SK-N-SH (cell line): ENCODE results near the gene GALNTL6. TPM values are rescaled to one million over a fixed set of nuclear protein-coding genes. Genes with fewer than 3 reads are reported as not detected.

Experiments
- CTCF ChIA-PET: fragments of 300-600, 350-600 bp; formaldehyde crosslinking; extraction: SDS; loops from one replicate; lab custom pipeline; 2021; lab: Yijun Ruan, JAX
- POLR2A ChIA-PET: fragments of 350-600 bp; sonication (Branson Sonifier 250); formaldehyde crosslinking; extraction: SDS; loops from one replicate; lab custom pipeline; 2020; ENCODE audit warnings: antibody characterized with exemption, inconsistent platforms; lab: Yijun Ruan, JAX
- DNase-seq: peaks from one replicate; pipeline ENCODE4 v3.0.0; 2012
- H2AFZ ChIP-seq: fragments of 200-600 bp; sonication (generic); 2 replicates; pipeline ENCODE4 v1.8.1; 2016; ENCODE audit warnings: antibody characterized with exemption, mild to moderate bottlenecking, low read depth
- H3F3A ChIP-seq: fragments of 200-600 bp; sonication (generic); replicated peaks from 2 replicates; pipeline ENCODE3; 2016; ENCODE audit warnings: antibody characterized with exemption, mild to moderate bottlenecking; ENCODE audit not compliant: insufficient read depth
- H3K27ac ChIP-seq, 2 experiments: fragments of 200-500 bp in 1 of 2; fragments of 200-600 bp in 1 of 2; sonication (Bioruptor generic) in 1 of 2; sonication (generic), shearing (Covaris generic) in 1 of 2; 2 replicates each; pipeline versions ENCODE4 v1.5.1 to v1.6.1; 2014 to 2016; ENCODE audit warnings: low read depth in 2 of 2, inconsistent platforms in 1 of 2, low read length in 1 of 2, mild to moderate bottlenecking in 1 of 2, mixed read lengths in 1 of 2
- H3K27me3 ChIP-seq: fragments of 200-600 bp; sonication (generic), shearing (Covaris generic); 2 replicates; pipeline ENCODE4 v1.6.1; 2016; ENCODE audit warnings: mixed run types; ENCODE audit not compliant: insufficient read depth
- H3K36me3 ChIP-seq, 2 experiments: fragments of 200-500 bp in 1 of 2; fragments of 200-600 bp in 1 of 2; sonication (Bioruptor generic) in 1 of 2; sonication (generic) in 1 of 2; replicated peaks in 1 of 2; 2 replicates each; pipeline versions ENCODE3 to v1.5.1; 2014 to 2016; ENCODE audit warnings: low read length in 1 of 2, mild to moderate bottlenecking in 1 of 2; ENCODE audit not compliant: insufficient read depth in 2 of 2, control insufficient read depth in 1 of 2
- H3K4me1 ChIP-seq, 2 experiments: fragments of 200-500 bp in 1 of 2; fragments of 200-600 bp in 1 of 2; sonication (Bioruptor generic) in 1 of 2; sonication (generic), shearing (Covaris generic) in 1 of 2; 2 replicates each; pipeline versions ENCODE4 v1.5.1 to v1.6.1; 2014 to 2016; ENCODE audit warnings: low read depth in 1 of 2, low read length in 1 of 2, mixed run types in 1 of 2; ENCODE audit not compliant: insufficient read depth in 2 of 2, control insufficient read depth in 1 of 2
- H3K4me2 ChIP-seq: fragments of 200-600 bp; sonication (generic), shearing (Covaris generic); 2 replicates; pipeline ENCODE4 v1.6.1; 2017; ENCODE audit warnings: mixed run types
- H3K4me3 ChIP-seq, 2 experiments: fragments of 200-500 bp in 1 of 2; fragments of 200-600 bp in 1 of 2; sonication (Bioruptor generic) in 1 of 2; sonication (generic), shearing (Covaris generic) in 1 of 2; 2 replicates each; pipeline versions ENCODE4 v1.5.1 to v1.8.1; 2014 to 2016; ENCODE audit warnings: low read depth in 2 of 2, inconsistent platforms in 1 of 2, low read length in 1 of 2, mild to moderate bottlenecking in 1 of 2, mixed read lengths in 1 of 2, moderate library complexity in 1 of 2
- H3K79me2 ChIP-seq: fragments of 200-600 bp; sonication (generic); 2 replicates; pipeline ENCODE4 v1.8.1; 2017; ENCODE audit warnings: mild to moderate bottlenecking; ENCODE audit not compliant: insufficient read depth
- H3K9ac ChIP-seq: fragments of 200-600 bp; sonication (generic); 2 replicates; pipeline ENCODE4 v1.6.1; 2017; ENCODE audit warnings: mixed run types
- H3K9me2 ChIP-seq: fragments of 200-600 bp; sonication (generic); 2 replicates; pipeline ENCODE4 v1.6.1; 2017; ENCODE audit warnings: mixed run types
- H3K9me3 ChIP-seq: fragments of 200-600 bp; sonication (generic); 2 replicates; pipeline ENCODE4 v1.6.1; 2017; ENCODE audit warnings: mixed run types, mild to moderate bottlenecking, moderate library complexity
- H4K20me1 ChIP-seq: fragments of 200-600 bp; sonication (generic); 2 replicates; pipeline ENCODE4 v1.6.1; 2017; ENCODE audit warnings: mild to moderate bottlenecking, mixed run types; ENCODE audit not compliant: insufficient read depth
- CHD2 ChIP-seq: fragments of 150-350 bp; IDR thresholded peaks from 2 replicates; pipeline ENCODE4 v1.6.1; 2018; ENCODE audit warnings: low read length; ENCODE audit not compliant: partially characterized antibody
- FOXJ3 ChIP-seq: sonication (generic); formaldehyde crosslinking; IDR thresholded peaks from 2 replicates; pipeline ENCODE4 v1.5.1; 2020; ENCODE audit warnings: mild to moderate bottlenecking, missing genetic modification reagents
- FOXM1 ChIP-seq: IDR thresholded peaks from 2 replicates; pipeline ENCODE4 v1.4.0; 2012; ENCODE audit warnings: low read depth, mild to moderate bottlenecking
- GABPA ChIP-seq: IDR thresholded peaks from 2 replicates; pipeline ENCODE4 v1.4.0; 2012; ENCODE audit warnings: low read depth, mild to moderate bottlenecking
- GATA2 ChIP-seq: sonication (generic); formaldehyde crosslinking; IDR thresholded peaks from 2 replicates; pipeline ENCODE4 v1.5.0; 2020; ENCODE audit warnings: mild to moderate bottlenecking, missing genetic modification reagents
- MEF2A ChIP-seq: IDR thresholded peaks from 2 replicates; pipeline ENCODE4 v1.4.0; 2012; ENCODE audit warnings: low read depth, borderline replicate concordance
- MXI1 ChIP-seq: IDR thresholded peaks from 2 replicates; pipeline ENCODE4 v1.6.1; 2012; ENCODE audit warnings: mild to moderate bottlenecking, low read depth, low read length, improper control_type of control experiment
- NRF1 ChIP-seq: IDR thresholded peaks from 2 replicates; pipeline ENCODE4 v1.6.1; 2012; ENCODE audit warnings: low read depth, mild to moderate bottlenecking, low read length
- POLR2AphosphoS5 ChIP-seq: IDR thresholded peaks from 2 replicates; pipeline ENCODE4 v1.6.1; 2012; ENCODE audit warnings: low read depth, low read length
- RAD21 ChIP-seq: IDR thresholded peaks from 2 replicates; pipeline ENCODE4 v1.6.1; 2012; ENCODE audit warnings: mild to moderate bottlenecking, low read length
- RFX5 ChIP-seq: IDR thresholded peaks from 2 replicates; pipeline ENCODE4 v1.6.1; 2012; ENCODE audit warnings: mild to moderate bottlenecking, improper control_type of control experiment, low read length
- RXRA ChIP-seq: IDR thresholded peaks from 2 replicates; pipeline ENCODE4 v1.4.0; 2012; ENCODE audit warnings: low read depth, mild to moderate bottlenecking, borderline replicate concordance
- SIN3A ChIP-seq: IDR thresholded peaks from 2 replicates; pipeline ENCODE4 v1.6.1; 2012; ENCODE audit warnings: low read depth, mild to moderate bottlenecking, low read length, moderate library complexity, borderline replicate concordance
- SMC3 ChIP-seq: IDR thresholded peaks from 2 replicates; pipeline ENCODE4 v1.6.1; 2012; ENCODE audit warnings: low read depth, low read length, improper control_type of control experiment
- TAF1 ChIP-seq: IDR thresholded peaks from 2 replicates; pipeline ENCODE4 v1.6.1; 2012; ENCODE audit warnings: low read depth, mild to moderate bottlenecking, low read length, moderate library complexity, borderline replicate concordance
- polyA plus RNA-seq, 3 experiments: library from polyadenylated mRNA; depleted of rRNA; stranded (reverse); fragments of >200 nt; gene quantifications; 2 replicates each; pipeline ENCODE4 v1.2.3, GENCODE V29; 2012
- TF ChIP-seq, protein P1 (sequence below): fragments of 150-350 bp; IDR thresholded peaks from 2 replicates; pipeline ENCODE4 v1.6.1; 2017; ENCODE audit warnings: antibody characterized with exemption, low read length, low read depth, borderline replicate concordance
- TF ChIP-seq, protein P2 (sequence below): IDR thresholded peaks from 2 replicates; pipeline ENCODE4 v1.6.1; 2012; ENCODE audit warnings: mild to moderate bottlenecking, low read depth, low read length, moderate library complexity
- TF ChIP-seq, protein P3 (sequence below): IDR thresholded peaks from 2 replicates; pipeline ENCODE4 v1.4.0; 2012; ENCODE audit warnings: low read depth, borderline replicate concordance
- TF ChIP-seq, protein P4 (sequence below): IDR thresholded peaks from 2 replicates; pipeline ENCODE4; 2012

GALNTL6 gene
- polyA plus RNA-seq, 1 of the 3 experiments (the other 2 are of a cell fraction) = 0.07 TPM

DNA sequence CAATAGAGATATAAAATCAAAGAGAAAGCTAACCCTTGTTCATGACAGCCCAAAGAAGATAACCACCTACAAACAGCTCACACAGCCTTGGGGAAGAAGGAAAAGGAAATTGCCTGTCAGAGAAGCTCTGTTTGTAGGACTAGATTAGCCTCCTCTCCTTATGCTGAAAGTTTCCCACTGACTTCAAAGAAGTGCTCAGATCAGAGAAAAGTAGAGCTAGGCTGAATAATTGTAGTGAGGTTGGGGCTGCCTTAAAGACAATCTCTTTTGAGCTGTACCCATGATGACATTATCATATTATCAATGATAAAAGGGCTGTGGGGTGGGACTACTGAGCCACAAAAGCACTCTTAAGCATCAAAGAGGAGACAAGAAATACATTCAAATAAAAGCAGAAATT lies 1132.4 kb downstream of the GALNTL6 start:
- Histone ChIP-seq H4K20me1 (no peaks in the 10 kb centered on the region), H3K36me3 (no peaks in the 10 kb centered on the region), H3K27ac (no peak overlapping the region), H2AFZ (no peak overlapping the region), H3K4me2 (no peak overlapping the region), H3K9me3 (no peaks in the 10 kb centered on the region), H3K27me3 (no peaks in the 10 kb centered on the region; the same call in 1 of the 2 replicates), H3F3A (no peaks in the 10 kb centered on the region), H3K4me1 (no peaks in the 10 kb centered on the region; a peak in 1 of 4 replicates), H3K79me2 (no peaks in the 10 kb centered on the region), H3K4me3 (no peak overlapping the region), H3K9me2 (0 out of 2 replicates have a peak, but pooled peaks cover 2% of the 10 kb centered on the region), H3K9ac (no peak overlapping the region)
- CTCF ChIA-PET = no interaction called here
- POLR2A ChIA-PET = no interaction called here
- TF ChIP-seq RFX5 (no peak), SIN3A (no peak), MXI1 (no peak), CHD2 (no peak), RXRA (no peak), TAF1 (no peak), MEF2A (no peak), SMC3 (no peak), FOXJ3 (no peak), NRF1 (no peak), GABPA (no peak), FOXM1 (no peak), GATA2 (CRISPR knock-in tag) (no peak), RAD21 (no peak), POLR2AphosphoS5 (no peak)
- TF ChIP-seq, protein P1, sequence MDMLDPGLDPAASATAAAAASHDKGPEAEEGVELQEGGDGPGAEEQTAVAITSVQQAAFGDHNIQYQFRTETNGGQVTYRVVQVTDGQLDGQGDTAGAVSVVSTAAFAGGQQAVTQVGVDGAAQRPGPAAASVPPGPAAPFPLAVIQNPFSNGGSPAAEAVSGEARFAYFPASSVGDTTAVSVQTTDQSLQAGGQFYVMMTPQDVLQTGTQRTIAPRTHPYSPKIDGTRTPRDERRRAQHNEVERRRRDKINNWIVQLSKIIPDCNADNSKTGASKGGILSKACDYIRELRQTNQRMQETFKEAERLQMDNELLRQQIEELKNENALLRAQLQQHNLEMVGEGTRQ = no peak
- TF ChIP-seq, protein P2, sequence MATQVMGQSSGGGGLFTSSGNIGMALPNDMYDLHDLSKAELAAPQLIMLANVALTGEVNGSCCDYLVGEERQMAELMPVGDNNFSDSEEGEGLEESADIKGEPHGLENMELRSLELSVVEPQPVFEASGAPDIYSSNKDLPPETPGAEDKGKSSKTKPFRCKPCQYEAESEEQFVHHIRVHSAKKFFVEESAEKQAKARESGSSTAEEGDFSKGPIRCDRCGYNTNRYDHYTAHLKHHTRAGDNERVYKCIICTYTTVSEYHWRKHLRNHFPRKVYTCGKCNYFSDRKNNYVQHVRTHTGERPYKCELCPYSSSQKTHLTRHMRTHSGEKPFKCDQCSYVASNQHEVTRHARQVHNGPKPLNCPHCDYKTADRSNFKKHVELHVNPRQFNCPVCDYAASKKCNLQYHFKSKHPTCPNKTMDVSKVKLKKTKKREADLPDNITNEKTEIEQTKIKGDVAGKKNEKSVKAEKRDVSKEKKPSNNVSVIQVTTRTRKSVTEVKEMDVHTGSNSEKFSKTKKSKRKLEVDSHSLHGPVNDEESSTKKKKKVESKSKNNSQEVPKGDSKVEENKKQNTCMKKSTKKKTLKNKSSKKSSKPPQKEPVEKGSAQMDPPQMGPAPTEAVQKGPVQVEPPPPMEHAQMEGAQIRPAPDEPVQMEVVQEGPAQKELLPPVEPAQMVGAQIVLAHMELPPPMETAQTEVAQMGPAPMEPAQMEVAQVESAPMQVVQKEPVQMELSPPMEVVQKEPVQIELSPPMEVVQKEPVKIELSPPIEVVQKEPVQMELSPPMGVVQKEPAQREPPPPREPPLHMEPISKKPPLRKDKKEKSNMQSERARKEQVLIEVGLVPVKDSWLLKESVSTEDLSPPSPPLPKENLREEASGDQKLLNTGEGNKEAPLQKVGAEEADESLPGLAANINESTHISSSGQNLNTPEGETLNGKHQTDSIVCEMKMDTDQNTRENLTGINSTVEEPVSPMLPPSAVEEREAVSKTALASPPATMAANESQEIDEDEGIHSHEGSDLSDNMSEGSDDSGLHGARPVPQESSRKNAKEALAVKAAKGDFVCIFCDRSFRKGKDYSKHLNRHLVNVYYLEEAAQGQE = no peak
- TF ChIP-seq, protein P3, sequence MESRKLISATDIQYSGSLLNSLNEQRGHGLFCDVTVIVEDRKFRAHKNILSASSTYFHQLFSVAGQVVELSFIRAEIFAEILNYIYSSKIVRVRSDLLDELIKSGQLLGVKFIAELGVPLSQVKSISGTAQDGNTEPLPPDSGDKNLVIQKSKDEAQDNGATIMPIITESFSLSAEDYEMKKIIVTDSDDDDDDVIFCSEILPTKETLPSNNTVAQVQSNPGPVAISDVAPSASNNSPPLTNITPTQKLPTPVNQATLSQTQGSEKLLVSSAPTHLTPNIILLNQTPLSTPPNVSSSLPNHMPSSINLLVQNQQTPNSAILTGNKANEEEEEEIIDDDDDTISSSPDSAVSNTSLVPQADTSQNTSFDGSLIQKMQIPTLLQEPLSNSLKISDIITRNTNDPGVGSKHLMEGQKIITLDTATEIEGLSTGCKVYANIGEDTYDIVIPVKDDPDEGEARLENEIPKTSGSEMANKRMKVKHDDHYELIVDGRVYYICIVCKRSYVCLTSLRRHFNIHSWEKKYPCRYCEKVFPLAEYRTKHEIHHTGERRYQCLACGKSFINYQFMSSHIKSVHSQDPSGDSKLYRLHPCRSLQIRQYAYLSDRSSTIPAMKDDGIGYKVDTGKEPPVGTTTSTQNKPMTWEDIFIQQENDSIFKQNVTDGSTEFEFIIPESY = no peak
- TF ChIP-seq, protein P4, sequence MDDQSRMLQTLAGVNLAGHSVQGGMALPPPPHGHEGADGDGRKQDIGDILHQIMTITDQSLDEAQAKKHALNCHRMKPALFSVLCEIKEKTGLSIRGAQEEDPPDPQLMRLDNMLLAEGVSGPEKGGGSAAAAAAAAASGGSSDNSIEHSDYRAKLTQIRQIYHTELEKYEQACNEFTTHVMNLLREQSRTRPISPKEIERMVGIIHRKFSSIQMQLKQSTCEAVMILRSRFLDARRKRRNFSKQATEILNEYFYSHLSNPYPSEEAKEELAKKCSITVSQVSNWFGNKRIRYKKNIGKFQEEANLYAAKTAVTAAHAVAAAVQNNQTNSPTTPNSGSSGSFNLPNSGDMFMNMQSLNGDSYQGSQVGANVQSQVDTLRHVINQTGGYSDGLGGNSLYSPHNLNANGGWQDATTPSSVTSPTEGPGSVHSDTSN = no peak
- DNase-seq = no peak
